Measurements from ENCODE around the gene CRYBG1.

CRYBG1 gene

GRCh38 chr6:106439459-106439858 lies 78.9 kb downstream of the CRYBG1 start:
- WGBS, 2 experiments, result 83 to 93% methylated on average over 1 to 2 of the region's 2 CpGs
- Histone ChIP-seq H3K9me3 (ENCODE audit: control insufficient read depth, low read length) (no peaks in the 10 kb centered on the region), H3K36me3 (ENCODE audit: control insufficient read depth, insufficient read depth, low read length) (no peaks in the 10 kb centered on the region), H3K4me3 (ENCODE audit: insufficient read depth, low read depth, low read length) (no peak overlapping the region), H3K27me3 (ENCODE audit: control insufficient read depth, insufficient read depth, low read length, poor library complexity, severe bottlenecking) (no peaks in the 10 kb centered on the region), H3K27ac (ENCODE audit: insufficient read depth, low read depth, low read length, poor library complexity, severe bottlenecking) (no peak overlapping the region), H3K4me1 (ENCODE audit: control insufficient read depth, insufficient read depth, low read length) (no peaks in the 10 kb centered on the region)

- H3K36me3 ChIP-seq (ENCODE audit: control insufficient read depth, insufficient read depth, low read length), result no peaks in the 10 kb centered on the region
- no peak overlapping the region for H3K27ac ChIP-seq (ENCODE audit: insufficient read depth, low read depth, low read length, poor library complexity, severe bottlenecking)
- H3K27me3 ChIP-seq (ENCODE audit: control insufficient read depth, insufficient read depth, low read length, poor library complexity, severe bottlenecking), result no peaks in the 10 kb centered on the region
- no peak overlapping the region for H3K4me3 ChIP-seq (ENCODE audit: insufficient read depth, low read depth, low read length)
- WGBS, 2 experiments, result 60 to 73% methylated on average over 1 of the region's 2 CpGs
- H3K4me1 ChIP-seq (ENCODE audit: control insufficient read depth, insufficient read depth, low read length), result no peaks in the 10 kb centered on the region
- no peaks in the 10 kb centered on the region for H3K9me3 ChIP-seq (ENCODE audit: control insufficient read depth, low read length)
Observed at GRCh38 chr6:106440546-106440945, 80.0 kb downstream of the CRYBG1 start.

GRCh38 chr6:106442395-106442794 lies 81.9 kb downstream of the CRYBG1 start:
- Histone ChIP-seq H3K4me3 (ENCODE audit: insufficient read depth, low read depth, low read length) (no peak overlapping the region), H3K9me3 (ENCODE audit: control insufficient read depth, low read length) (no peaks in the 10 kb centered on the region), H3K4me1 (ENCODE audit: control insufficient read depth, insufficient read depth, low read length) (no peaks in the 10 kb centered on the region), H3K36me3 (ENCODE audit: control insufficient read depth, insufficient read depth, low read length) (no peaks in the 10 kb centered on the region), H3K27ac (ENCODE audit: insufficient read depth, low read depth, low read length, poor library complexity, severe bottlenecking) (no peak overlapping the region), H3K27me3 (ENCODE audit: control insufficient read depth, insufficient read depth, low read length, poor library complexity, severe bottlenecking) (no peaks in the 10 kb centered on the region)
- WGBS, 2 experiments, result 90 to 96% methylated on average over 3 of the region's 3 CpGs

DNA sequence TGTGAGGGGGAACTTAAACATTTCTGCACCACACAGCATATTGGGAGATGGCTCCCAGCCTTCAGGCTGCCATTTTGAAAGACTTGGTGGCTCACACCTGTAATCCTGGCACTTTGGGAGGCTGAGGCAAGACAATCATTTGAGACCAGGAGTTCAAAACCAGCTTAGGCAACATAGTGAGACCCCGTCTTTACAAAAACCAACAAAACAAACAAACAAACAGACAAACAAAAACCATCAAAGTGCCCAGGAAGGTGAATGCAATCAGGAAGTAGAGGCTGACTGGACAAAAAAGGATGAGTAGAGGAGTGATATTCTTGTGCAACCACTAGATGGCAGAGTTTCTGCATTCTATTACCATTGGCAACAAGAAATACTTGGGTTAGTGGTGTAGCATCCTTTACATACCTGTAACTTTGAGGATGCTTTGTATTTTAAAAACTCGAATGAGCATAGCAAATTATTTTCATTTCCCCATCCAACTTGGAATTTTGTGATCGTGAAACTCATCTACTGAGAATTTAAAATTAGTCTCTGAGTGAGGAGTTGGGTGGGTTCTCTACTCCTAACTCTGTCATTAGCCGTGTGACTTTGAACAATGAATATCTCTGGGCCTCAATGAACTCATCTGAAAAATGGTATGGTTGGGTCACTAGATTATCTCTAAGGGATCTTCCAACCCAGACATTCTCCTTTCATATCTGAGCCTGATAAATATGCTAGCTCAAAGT lies 84.4 kb downstream of the CRYBG1 start:
- Histone ChIP-seq H3K4me1 (ENCODE audit: control insufficient read depth, insufficient read depth, low read length) (no peaks in the 10 kb centered on the region), H3K4me3 (ENCODE audit: insufficient read depth, low read depth, low read length) (no peak overlapping the region), H3K27me3 (ENCODE audit: control insufficient read depth, insufficient read depth, low read length, poor library complexity, severe bottlenecking) (no peaks in the 10 kb centered on the region), H3K36me3 (ENCODE audit: control insufficient read depth, insufficient read depth, low read length) (no peaks in the 10 kb centered on the region), H3K27ac (ENCODE audit: insufficient read depth, low read depth, low read length, poor library complexity, severe bottlenecking) (no peak overlapping the region), H3K9me3 (ENCODE audit: control insufficient read depth, low read length) (no peaks in the 10 kb centered on the region)
- 39 to 58% methylated on average over 2 to 4 of the region's 4 CpGs for WGBS, 2 experiments

DNA sequence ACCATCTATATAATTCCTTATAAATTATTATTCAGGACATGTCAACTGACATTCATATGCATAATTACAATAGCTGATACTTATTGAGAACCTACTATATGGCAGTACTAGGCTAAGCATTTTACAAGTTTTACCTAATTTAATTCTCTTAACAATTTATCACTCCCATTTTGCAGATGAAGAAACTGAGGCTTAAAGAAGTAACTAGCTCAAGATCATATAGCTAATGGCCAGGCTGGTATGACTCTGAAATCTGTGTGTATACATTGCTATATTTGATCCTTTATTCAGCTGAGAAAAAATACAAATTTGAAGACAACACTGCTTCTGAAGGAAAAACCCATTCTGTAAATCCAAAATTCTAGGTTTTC lies 85.0 kb downstream of the CRYBG1 start:
- no peaks in the 10 kb centered on the region for H3K9me3 ChIP-seq (ENCODE audit: control insufficient read depth, low read length)
- H3K27me3 ChIP-seq (ENCODE audit: control insufficient read depth, insufficient read depth, low read length, poor library complexity, severe bottlenecking), result no peaks in the 10 kb centered on the region
- no peak overlapping the region for H3K4me3 ChIP-seq (ENCODE audit: insufficient read depth, low read depth, low read length)
- no peaks in the 10 kb centered on the region for H3K4me1 ChIP-seq (ENCODE audit: control insufficient read depth, insufficient read depth, low read length)
- H3K36me3 ChIP-seq (ENCODE audit: control insufficient read depth, insufficient read depth, low read length), result no peaks in the 10 kb centered on the region
- no peak overlapping the region for H3K27ac ChIP-seq (ENCODE audit: insufficient read depth, low read depth, low read length, poor library complexity, severe bottlenecking)

- WGBS, 2 experiments, result 80 to 83% methylated on average over 4 of the region's 4 CpGs
- Histone ChIP-seq H3K36me3 (ENCODE audit: control insufficient read depth, insufficient read depth, low read length) (no peaks in the 10 kb centered on the region), H3K27ac (ENCODE audit: insufficient read depth, low read depth, low read length, poor library complexity, severe bottlenecking) (no peak overlapping the region), H3K9me3 (ENCODE audit: control insufficient read depth, low read length) (no peaks in the 10 kb centered on the region), H3K4me1 (ENCODE audit: control insufficient read depth, insufficient read depth, low read length) (no peaks in the 10 kb centered on the region), H3K27me3 (ENCODE audit: control insufficient read depth, insufficient read depth, low read length, poor library complexity, severe bottlenecking) (no peaks in the 10 kb centered on the region), H3K4me3 (ENCODE audit: insufficient read depth, low read depth, low read length) (no peak overlapping the region)
Observed at GRCh38 chr6:106446287-106446885, 85.9 kb downstream of the CRYBG1 start.

GRCh38 chr6:106446983-106447382 lies 86.5 kb downstream of the CRYBG1 start:
- WGBS, 2 experiments, result 81 to 82% methylated on average over 2 of the region's 2 CpGs
- Histone ChIP-seq H3K4me1 (ENCODE audit: control insufficient read depth, insufficient read depth, low read length) (no peaks in the 10 kb centered on the region), H3K36me3 (ENCODE audit: control insufficient read depth, insufficient read depth, low read length) (no peaks in the 10 kb centered on the region), H3K4me3 (ENCODE audit: insufficient read depth, low read depth, low read length) (no peak overlapping the region), H3K27ac (ENCODE audit: insufficient read depth, low read depth, low read length, poor library complexity, severe bottlenecking) (no peak overlapping the region), H3K9me3 (ENCODE audit: control insufficient read depth, low read length) (no peaks in the 10 kb centered on the region), H3K27me3 (ENCODE audit: control insufficient read depth, insufficient read depth, low read length, poor library complexity, severe bottlenecking) (no peaks in the 10 kb centered on the region)

GRCh38 chr6:106448000-106448426 lies 87.5 kb downstream of the CRYBG1 start:
- Histone ChIP-seq H3K4me3 (ENCODE audit: insufficient read depth, low read depth, low read length) (no peak overlapping the region), H3K27ac (ENCODE audit: insufficient read depth, low read depth, low read length, poor library complexity, severe bottlenecking) (no peak overlapping the region), H3K9me3 (ENCODE audit: control insufficient read depth, low read length) (no peaks in the 10 kb centered on the region), H3K4me1 (ENCODE audit: control insufficient read depth, insufficient read depth, low read length) (no peaks in the 10 kb centered on the region), H3K27me3 (ENCODE audit: control insufficient read depth, insufficient read depth, low read length, poor library complexity, severe bottlenecking) (no peaks in the 10 kb centered on the region), H3K36me3 (ENCODE audit: control insufficient read depth, insufficient read depth, low read length) (no peaks in the 10 kb centered on the region)
- WGBS, 2 experiments, result 88 to 89% methylated on average over 6 of the region's 6 CpGs

DNA sequence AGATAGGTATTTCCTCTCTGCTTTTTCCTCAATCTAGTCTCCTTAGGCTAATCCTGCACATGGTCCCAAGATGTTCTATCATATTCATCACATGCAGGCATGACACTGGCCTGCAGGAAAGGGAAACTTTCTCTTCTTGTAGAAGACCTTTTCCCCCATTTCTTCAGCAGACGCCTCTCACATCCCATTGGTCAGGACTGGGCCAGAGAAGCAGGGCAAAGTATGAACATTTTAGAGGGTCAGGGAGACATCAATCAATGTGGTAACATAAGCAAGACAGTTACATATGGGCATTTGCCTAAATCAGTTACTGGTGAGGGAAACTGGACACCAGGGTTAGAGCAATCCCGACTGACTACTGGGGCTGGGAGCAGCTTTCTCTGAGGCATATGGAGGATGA lies 90.1 kb downstream of the CRYBG1 start:
- Histone ChIP-seq H3K27me3 (ENCODE audit: control insufficient read depth, insufficient read depth, low read length, poor library complexity, severe bottlenecking) (no peaks in the 10 kb centered on the region), H3K4me3 (ENCODE audit: insufficient read depth, low read depth, low read length) (no peak overlapping the region), H3K4me1 (ENCODE audit: control insufficient read depth, insufficient read depth, low read length) (no peaks in the 10 kb centered on the region), H3K36me3 (ENCODE audit: control insufficient read depth, insufficient read depth, low read length) (no peaks in the 10 kb centered on the region), H3K9me3 (ENCODE audit: control insufficient read depth, low read length) (no peaks in the 10 kb centered on the region), H3K27ac (ENCODE audit: insufficient read depth, low read depth, low read length, poor library complexity, severe bottlenecking) (no peak overlapping the region)
- WGBS, 2 experiments, result 46 to 50% methylated on average over 2 of the region's 2 CpGs

DNA sequence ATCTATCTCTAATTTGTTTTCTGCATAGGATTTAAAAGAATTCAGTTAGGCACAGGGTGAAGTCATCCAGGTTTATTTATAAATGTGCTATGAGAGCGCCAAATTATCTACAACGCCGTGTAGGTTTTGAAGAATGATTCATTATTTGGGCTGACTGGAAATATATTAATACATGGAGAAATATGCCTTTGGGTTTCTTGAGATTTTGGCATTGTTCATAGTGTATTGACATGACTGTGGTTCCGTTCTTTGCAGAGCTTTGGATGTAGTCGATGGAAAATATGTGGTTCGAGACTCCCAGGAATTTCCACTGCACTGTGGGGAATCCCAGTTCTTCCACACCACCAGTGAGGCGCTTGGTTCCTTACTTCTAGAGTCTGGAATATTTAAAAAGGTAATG lies 90.9 kb downstream of the CRYBG1 start:
- Histone ChIP-seq H3K4me3 (ENCODE audit: insufficient read depth, low read depth, low read length) (no peak overlapping the region), H3K36me3 (ENCODE audit: control insufficient read depth, insufficient read depth, low read length) (no peaks in the 10 kb centered on the region), H3K27ac (ENCODE audit: insufficient read depth, low read depth, low read length, poor library complexity, severe bottlenecking) (no peak overlapping the region), H3K9me3 (ENCODE audit: control insufficient read depth, low read length) (no peaks in the 10 kb centered on the region), H3K4me1 (ENCODE audit: control insufficient read depth, insufficient read depth, low read length) (no peaks in the 10 kb centered on the region), H3K27me3 (ENCODE audit: control insufficient read depth, insufficient read depth, low read length, poor library complexity, severe bottlenecking) (no peaks in the 10 kb centered on the region)
- 81 to 82% methylated on average over 6 to 7 of the region's 7 CpGs for WGBS, 2 experiments
